Inflammatory macrophage treated with lipopolysaccharide for 1 hour (primary cell): ENCODE measurements around the gene NCAPH2.

Source experiments
- DNase-seq, 2 donors: peaks; one replicate each; pipeline ENCODE4 v3.0.0-alpha.2; 2020 to 2022

Gene NCAPH2

DNA sequence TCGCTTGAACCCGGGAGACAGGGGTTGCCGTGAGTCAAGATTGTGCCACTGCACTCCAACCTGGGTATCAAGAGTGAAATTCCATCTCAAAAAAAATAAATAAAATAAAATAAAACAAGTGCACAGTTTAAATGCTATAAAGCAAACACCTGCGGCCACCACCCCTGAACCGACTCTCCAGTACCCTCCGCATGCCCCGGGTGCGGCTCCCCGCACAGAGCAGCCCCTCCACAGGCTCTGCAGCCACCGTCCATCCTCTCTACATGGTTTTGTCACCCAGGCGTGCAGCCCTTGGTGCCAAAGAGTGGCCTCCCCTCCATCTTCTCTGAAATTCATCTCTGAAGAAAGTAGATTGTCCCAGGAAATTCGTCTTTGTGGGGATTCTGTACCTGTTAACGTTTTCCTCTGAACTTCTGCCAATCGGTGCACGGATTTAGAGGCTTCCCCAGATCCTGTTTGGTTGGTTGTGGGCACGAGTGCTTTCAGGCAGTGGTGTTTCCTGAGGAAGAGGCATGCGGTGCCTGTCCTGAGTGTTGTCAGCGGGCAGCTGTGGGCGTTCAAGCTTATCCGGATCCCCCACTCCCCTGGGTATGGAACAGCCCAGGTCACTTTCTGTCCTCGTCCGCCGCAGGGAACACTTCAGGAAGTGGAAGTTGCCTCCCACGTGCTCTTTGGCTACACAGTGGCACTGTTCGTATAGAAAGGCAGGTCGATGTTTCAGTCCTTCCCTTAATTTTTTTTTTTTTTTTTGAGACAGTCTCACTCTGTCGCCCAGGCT is 17.3 kb upstream of the NCAPH2 start:
- DNase-seq, result peak; percentile 51 to 78

DNA sequence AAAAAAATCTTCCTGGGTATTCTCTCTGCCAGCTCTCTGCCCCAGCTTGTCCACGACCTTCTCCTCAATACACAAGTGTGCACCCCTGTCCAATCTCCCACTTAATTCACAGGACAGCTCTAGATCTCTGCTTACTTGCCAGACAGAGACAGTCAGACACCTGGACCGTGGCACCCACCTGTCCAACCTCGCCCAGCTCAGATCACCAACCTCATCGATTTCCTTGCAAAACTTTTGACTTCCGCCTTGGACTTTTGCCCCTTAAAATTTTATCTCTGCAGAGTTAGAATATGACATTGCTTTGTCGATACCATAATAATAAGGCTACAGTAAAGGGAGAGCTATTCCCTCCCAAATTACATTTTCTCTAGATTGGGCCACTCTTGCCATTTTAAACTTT is 10.9 kb upstream of the NCAPH2 start:
- no peak for DNase-seq

DNA sequence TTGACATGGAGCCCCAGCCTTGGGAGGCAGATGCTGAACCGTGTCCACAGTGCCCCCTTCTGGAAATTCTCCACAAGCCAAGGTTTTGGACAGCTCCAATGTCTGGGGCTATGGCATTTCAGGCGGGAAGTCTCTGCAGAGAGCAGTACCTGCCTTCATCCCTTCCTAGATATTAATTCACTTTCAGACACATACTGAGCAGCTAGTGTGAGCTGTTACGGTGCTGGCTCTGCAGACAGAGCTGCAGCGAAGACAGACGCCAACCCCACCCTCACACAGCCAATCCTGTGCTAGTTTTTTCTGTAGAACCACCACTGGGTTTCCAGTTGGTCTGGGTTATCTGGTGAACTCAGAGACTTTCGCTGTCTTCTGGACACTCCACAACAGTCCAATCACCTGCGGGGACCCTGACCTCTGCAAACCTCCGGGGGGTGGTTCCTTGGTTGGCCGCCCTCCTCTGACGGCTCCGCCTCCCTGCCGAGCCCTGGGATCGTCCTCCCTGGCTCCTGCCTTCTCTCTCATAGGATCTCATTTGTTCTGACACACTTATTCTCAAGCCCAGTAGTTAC is 9.6 kb upstream of the NCAPH2 start:
- peak; percentile 45 to 89 for DNase-seq

DNA sequence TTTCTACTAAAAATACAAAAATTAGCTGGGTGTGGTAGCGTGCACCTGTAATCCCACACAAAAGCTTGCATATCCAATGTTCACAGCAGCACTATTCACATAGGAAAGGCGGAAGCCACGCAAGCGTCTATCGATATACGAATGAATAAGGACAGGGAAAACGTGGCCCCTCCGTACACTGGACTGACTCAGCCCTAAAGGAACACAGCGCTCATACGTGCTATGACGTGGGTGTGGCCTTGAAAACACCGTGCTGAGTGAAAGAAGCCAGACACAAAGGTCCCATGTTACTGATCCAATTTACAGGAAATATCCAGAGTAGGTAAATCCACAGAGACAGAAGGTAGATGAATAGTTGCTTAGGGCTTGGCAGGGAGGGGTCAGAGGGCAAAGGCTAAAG is 7.6 kb upstream of the NCAPH2 start:
- DNase-seq, result no peak

DNA sequence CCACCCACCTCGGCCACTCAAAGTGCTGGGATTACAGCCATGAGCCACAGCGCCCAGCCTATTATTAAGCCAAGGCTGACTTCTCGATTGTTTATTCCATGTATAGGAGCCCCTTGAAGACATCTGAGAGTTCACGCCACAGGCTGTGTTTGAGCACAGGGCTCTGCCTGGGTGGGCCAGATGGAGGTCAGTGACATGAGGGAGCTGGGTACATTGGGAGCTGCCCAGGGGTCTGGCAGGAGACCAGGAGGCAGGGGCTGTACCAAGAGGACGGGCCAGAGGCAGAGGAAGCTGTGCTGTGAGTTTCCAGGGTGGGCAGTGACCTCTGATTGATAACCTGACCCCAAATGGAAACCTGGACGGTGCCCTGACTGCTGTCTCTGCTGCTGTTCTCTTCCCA is 5.9 kb upstream of the NCAPH2 start:
- DNase-seq, result no peak

DNA sequence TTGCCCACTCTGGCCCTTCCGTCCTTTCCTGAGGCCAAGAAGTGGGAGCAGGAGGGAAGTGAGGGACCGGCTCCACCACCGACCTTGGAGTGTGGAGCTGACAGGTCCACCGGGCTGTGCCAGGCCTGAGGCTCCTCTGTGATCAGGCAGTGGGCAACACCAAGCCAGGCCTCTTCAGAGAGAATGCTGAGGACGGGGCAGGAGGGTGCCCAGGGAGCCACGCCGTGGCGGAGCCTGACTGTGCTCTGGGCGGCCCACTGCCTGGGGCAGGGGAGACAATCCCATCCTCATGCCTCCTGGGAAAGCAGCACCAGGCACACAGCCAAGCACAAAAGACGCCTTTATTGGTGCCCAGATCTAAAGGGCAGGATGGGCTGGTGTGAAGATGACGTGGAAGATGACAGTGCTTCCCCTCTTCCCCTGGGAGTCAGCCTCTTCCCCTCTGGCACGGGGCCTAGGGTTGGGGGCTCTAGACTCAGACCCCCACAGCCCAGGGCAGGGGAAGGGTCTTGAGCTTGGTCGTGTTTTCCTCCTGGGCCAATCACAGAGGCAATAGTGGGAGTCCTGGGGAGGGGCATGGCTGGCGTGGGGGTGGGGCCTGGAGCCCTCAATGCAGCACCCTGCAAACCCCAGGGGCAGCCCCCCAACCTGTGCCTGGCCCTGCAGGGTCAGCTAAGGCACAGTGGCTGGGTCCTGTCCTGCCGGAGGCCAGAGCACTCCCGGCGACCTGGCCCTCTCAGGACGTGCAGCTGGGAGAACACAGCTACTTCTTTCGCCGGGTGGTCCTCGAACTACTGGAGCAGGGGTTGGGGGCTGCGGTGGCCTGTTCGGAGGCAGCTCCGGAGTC is 5.2 kb upstream of the NCAPH2 start:
- no peak for DNase-seq

DNA sequence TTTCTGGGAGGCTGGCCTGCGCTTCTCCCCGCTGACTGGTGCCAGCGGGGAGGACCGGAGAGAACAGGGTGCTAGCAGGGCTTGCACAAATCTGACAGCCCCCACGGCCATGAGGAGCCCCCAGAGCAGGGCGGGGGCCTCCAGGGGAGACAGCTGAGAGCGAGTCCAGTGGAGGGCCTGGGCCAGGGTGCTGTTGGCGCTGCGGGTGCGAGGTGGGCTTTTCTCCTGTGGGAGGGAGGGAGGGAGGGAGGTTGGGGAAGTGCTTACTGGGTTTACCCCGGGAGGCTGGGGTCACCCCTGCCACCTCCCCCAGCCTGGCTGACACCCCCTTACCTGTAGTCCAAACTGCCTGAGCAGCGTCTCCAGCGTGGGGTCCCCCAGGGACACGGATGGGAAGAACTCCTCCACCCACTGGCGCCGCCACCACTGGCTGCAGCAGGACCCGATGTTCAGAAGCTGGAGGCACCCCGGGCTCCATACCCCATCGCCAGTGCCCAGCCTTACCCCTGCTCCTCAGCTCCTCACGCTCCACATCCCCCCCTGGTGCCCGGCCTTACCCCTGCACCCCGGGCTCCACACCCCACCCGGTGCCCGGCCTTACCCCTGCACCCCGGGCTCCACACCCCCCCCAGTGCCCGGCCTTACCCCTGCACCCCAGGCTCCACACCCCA is 4.4 kb upstream of the NCAPH2 start:
- no peak for DNase-seq

DNA sequence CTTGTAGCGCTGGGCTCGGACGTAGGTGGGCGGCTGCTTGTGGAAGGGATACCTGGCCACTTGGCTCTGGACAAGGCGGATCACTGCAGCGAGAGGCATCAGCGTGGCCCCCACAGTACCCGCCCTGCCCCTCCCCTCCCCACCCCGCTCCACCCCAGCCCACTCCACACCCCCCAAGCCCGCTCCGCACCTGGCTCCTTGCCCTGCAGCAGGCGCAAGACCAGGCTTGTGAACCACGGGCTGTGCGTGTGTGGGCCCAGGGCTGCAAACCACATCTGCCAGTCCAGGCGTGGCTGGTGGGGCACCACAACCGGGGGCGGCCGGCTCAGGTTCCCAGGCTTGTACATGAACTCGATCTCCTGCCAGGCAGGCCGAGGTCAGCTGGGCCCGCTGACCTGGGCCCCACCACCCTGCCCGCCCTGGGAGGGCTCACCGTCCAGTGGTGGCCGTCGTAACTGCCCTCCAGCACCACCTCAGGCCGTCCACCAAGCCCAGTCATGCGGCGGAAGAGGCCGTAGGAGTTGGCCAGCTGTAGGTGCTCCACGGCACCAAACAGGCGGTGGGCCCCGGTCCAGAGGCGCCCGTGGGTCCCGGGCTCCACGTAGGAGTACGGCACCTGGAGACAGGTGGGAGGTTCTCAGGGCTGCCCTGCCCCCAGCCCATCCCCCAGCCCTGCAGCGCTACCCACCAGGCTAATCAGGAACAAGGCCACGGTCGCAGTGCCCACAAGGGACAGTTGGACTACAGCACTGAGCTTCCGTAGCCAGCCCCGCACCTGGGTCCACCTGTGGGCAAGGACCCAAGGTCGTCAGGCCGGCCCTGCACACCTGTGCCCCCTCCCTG is 3.4 kb upstream of the NCAPH2 start:
- DNase-seq, result no peak

DNA sequence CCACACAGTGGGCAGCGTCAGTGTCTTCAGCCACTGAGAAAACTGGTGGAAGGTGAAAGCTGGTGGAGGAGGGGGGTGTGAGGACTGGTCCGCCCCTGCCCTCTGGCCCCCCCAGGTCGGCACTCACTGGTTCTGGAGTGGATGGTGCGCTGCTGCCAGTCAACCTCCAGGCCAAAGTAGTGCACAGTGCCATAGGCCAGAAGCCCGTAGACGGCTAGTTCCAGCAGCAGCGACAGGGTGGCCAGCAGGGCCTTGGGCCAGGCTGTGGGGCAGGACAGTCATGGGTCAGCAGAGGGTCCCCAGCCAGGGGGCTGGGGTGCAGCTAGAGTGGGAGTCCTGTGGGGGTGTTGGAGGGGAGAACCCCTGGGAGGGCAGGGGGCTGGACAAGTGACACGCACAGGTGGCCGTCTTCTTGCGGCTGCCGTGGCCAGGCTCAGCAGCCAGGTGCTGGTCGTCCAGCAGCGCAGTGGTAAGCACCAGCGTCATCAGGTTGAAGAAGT is 2.7 kb upstream of the NCAPH2 start:
- DNase-seq, result no peak

DNA sequence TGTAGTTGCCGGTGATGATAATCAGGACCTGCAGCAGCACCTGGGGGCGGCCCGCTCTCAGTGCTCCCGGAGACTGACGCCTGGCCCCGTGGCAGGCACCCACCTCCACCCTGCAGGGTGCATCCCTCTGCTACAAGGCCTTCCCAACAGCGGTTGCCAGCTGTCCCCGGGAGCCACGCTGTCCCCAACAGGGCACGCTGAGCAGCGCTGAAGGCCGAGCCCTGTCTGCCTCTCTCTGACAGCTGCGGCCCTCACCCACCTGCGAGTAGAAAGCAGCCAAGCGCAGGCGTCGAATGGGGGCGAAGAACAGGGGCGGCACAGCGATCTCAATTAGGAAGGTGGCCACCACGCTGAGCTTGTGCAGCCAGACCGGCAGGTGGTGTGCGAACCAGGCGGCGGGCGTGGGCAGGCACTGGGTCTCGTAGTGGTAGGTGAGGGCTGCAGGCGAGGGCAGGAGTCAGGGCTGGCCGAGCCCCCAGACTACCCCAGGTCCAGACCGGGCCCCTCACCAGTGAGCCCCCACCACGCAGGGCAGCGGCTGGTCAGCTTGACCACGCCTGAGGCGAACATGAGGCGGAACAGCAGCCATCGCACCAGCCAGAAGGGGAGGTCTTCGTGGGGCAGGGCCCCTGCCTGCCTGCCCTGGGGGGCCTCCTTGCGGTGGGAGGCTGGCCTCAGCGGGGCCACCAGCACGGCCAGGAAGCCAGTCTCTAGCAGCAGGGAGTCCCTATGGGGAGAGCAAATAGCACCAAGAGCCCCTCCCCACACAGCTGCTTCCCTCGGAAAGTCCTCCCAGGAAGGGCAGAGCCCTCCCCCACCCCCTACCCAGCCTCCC is 2.0 kb upstream of the NCAPH2 start:
- DNase-seq, result no peak

DNA sequence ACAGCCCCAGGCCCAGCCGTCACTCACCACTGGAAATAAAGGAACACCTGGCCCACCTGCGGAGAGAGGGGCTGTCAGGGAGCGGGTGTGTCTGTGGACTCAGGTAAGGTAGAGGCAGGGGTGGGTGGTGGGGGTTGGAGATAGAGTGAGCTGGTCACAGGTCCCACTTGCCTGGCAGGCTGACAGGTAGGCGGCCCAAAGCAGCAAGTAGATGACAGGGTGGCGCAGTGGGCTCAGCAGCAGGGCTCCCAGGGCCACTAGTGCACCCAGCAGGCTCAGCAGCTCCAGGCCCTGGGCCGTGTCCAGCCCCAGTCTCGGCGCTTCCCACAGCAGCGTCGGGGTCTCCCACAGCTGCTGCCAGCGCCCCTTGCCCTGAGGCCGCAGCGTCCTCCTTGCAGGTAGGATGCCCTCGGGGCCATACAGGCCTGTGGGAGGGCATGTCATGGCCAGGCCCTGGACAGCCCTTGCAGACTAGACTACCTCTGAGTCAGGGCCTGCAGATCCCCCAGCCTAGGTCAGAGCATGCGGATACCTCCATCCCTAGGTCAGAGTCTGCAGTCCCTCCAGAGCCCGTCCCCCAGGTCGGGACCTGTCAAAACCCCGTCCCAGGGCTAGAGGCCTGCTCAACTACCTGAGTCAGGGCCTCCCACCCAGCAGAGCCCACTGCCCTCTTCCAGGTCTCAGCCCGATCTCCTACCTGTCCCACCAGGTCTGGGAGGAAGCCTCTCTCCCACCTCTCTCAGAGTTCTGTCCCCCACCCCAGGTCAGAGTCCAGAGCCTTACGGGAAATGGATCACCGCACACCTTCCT is 1.2 kb upstream of the NCAPH2 start:
- DNase-seq, result no peak

DNA sequence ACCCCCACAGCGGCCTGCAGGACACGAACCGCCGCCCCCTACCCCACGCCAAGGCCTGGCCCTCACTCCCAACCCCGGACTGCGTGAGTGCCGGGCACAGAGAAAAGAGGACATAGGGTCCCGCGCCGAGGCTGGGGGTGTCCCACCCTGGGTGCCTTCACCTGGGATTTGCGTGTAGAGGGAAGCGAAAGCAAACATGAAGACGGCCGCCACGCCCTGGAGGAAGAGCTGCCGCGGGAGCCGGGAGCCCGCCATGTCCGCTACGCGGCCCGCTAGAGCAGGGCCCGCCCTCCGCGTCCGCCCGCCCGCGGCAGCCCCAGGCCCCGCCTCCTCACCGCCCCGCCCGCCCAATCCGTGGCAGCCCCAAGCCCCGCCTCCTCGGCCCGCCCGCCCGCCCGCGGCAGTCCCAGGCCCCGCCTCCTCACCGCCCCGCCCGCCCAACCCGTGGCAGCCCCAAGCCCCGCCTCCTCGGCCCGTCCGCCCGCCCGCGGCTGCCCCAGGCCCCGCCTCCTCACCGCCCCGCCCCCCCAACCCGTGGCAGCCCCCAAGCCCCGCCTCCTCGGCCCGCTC is 518 bp upstream of the NCAPH2 start, which contains the start of gene LMF2:
TSS of gene LMF2 (minus strand) at position 282 of the 570 bp plus-strand sequence. CDS start at position 255, 27 bp downstream.
- DNase-seq, result no peak

DNA sequence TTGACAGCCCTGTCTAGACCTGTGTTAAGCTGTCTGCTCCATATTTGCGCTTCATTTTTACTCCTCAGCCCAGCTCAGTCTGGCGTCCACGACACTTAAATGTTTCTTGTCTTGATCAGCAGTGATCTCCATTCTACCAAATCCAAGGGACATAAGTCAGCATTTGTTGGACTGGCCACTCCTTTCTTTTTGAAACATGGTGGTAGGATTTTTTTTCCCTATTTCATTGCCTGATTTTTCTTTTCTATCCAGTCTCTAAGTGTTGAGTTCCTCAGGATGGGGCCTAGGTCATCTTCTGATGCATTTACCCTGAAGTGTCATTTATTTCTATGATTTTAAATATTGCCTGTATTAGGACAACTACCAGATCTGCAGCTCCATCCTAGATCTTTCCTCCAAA is 873 bp downstream of the NCAPH2 start:
- DNase-seq, result no peak

DNA sequence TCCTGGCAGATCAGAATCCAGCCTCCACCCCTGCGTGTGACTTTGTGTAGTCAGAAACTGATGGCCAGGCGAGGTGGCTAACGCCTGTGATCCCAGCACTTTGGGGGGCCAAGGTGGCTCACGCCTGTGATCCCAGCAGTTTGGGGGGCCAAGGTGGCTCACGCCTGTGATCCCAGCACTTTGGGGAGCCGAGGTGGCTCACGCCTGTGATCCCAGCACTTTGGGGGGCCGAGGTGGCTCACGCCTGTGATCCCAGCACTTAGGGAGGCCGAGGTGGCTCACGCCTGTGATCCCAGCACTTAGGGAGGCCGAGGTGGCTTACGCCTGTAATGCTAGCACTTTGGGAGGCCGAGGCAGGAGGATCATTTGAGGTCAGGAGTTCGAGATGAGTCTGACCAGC is 5.2 kb downstream of the NCAPH2 start:
- no peak for DNase-seq

DNA sequence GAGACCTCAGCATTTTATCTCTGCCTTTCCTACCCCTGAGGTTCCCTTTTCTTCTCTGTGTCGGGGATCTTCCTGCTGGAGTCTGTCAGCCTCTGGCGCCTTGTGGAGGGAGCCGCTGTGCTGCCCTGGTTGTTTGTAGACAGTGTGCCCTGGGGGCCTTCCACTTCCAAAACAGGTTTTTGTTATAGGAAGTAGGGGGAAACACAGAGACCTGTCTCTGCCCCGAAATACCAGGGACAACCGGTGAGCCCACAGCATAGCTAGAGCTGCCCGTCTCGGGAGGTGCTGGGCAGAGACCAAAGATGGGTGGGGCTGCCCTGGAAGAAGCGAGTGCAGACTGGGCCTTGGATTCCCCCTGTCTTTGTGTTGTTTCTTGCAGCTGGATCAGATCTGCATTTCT is 8.0 kb downstream of the NCAPH2 start:
- no peak for DNase-seq

DNA sequence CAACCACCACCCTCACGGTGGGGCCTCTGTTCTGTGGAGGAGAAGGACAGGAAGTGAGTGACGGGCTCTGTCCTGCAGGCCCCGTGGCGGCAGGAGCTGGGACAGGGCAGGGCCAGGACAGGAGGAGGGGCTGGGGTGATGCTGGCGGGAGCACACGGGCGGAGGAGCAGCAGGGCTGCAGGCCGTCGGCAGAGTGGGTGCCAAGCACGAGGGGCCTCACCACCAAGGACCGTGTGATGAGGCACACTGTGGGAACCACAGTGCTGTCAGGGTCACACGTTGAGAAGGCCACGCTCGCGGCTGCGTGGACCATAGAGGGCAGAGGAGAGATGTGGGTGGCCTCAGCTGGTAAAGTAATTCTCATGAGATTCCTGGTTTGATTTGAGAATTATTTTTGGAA is 8.9 kb downstream of the NCAPH2 start:
- no peak for DNase-seq

DNA sequence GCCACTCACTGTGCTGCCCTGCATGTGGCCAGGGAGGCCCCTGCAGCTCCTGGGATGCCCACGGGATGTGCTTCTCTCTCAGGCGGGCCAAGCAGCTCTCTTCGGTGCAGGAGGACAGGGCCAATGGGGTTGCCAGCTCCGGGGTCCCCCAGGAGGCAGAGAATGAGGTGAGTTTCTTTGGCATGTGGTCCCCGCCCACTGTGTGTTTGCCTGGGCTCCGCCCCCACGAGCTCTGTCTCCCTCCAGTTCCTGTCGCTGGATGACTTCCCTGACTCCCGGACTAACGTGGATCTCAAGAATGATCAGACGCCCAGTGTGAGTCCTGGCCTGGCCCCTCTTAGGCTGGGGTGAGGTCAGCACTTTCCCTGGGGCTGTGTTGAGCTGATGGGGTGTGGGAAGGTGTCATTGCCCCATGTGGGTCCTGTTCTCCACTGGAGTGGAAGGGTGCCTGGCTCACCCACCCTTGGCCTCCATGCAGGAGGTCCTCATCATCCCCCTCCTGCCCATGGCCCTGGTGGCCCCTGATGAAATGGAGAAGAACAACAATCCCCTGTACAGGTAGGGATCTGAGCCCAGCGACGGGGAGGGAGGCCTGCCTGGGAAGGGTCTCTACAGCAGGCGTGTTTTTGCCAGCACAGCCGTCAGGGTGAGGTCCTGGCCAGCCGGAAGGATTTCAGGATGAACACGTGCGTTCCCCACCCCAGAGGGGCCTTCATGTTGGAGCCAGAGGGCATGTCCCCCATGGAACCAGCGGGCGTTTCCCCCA is 9.7 kb downstream of the NCAPH2 start:
- no peak for DNase-seq

DNA sequence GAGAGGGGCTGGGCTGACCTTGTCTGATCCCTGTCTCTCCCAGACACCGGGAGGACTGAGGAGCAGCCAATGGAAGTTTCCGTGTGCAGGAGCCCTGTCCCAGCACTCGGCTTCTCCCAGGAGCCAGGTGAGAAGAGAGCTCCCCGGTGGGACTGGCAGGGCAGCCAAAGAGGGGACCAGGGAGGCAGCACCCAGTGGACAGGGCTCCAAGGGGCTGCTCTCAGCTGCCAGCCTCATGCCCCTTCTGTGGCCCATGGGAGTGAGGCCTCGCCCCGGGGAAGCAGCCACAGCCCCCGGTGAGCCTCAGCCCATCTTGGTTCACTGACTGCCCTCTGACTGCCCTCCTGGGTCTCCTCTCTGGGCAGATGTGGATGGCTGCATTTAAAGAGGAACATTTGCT is 10.6 kb downstream of the NCAPH2 start:
- no peak for DNase-seq

DNA sequence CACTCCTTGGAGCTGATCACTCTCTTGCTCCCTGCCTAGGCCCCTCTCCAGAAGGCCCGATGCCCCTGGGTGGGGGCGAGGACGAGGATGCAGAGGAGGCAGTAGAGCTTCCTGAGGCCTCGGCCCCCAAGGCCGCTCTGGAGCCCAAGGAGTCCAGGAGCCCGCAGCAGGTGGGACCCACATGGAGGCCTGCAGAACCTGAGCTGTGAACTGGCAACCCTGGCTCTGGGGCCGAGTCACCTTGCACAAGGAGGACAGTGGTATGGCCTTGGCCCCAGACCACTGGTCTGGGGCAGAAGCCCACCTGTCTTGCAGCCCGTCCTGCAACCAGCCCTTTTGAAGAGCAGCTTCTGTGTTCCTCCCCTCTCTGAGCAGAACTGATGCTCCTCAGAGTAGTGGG is 11.1 kb downstream of the NCAPH2 start:
- DNase-seq, result no peak
